Measurements from ENCODE around the gene SSC5D. TPM values are rescaled to one million over a fixed set of nuclear protein-coding genes. Genes with fewer than 3 reads are reported as not detected.

The SSC5D gene
- total RNA-seq, 6 experiments from 2014 or later = 47.7 to 59.9 (median 51.9) TPM

GRCh38 chr19:55442372-55442961 is 45.8 kb upstream of the SSC5D start:
- TF ChIP-seq CTCF (IDR thresholded peaks at IDR 0.05) = no peak
- Mint-ChIP-seq H3K4me3 (no peak overlapping the region), H3K27ac (no peak overlapping the region), H3K27me3 (ENCODE audit: insufficient read depth) (peaks cover 47% of the 10 kb centered on the region), H3K9me3 (peaks cover 4% of the 10 kb centered on the region; the same call in 1 of the 2 replicates), H3K36me3 (ENCODE audit: low read depth) (peaks cover 5% of the 10 kb centered on the region; the same call in 1 of the 2 replicates), H3K4me1 (ENCODE audit: low read depth) (peaks cover 10% of the 10 kb centered on the region)
- DNase-seq = no peak

- Mint-ChIP-seq H3K4me3 (no peak within 1 kb of the TSS), H3K36me3 (ENCODE audit: low read depth) (peaks cover 5% of the 10 kb centered on the region; the same call in 1 of the 2 replicates), H3K27ac (no peak within 1 kb of the TSS), H3K4me1 (ENCODE audit: low read depth) (peaks cover 10% of the 10 kb centered on the region), H3K9me3 (peaks cover 4% of the 10 kb centered on the region; the same call in 1 of the 2 replicates), H3K27me3 (ENCODE audit: insufficient read depth) (peaks cover 47% of the 10 kb centered on the region)
- DNase-seq = no peak
- 0 out of 2 replicates have a peak, but pooled peaks have one; percentile 11 for TF ChIP-seq CTCF (IDR thresholded peaks at IDR 0.05)
These were observed 45.0 kb upstream of the SSC5D start, which contains the start of gene SHISA7 for GRCh38 chr19:55443045-55443823. SHISA7 (minus strand) TSS chr19:55443300; CDS start chr19:55442863, 437 bp downstream.

GRCh38 chr19:55443824-55444480 is 44.3 kb upstream of the SSC5D start:
- TF ChIP-seq CTCF (IDR thresholded peaks at IDR 0.05) = no peak
- Mint-ChIP-seq H3K9me3 (peaks cover 4% of the 10 kb centered on the region; the same call in 1 of the 2 replicates), H3K36me3 (ENCODE audit: low read depth) (peaks cover 5% of the 10 kb centered on the region; the same call in 1 of the 2 replicates), H3K4me1 (ENCODE audit: low read depth) (peaks cover 10% of the 10 kb centered on the region), H3K4me3 (no peak overlapping the region), H3K27ac (no peak overlapping the region), H3K27me3 (ENCODE audit: insufficient read depth) (peaks cover 47% of the 10 kb centered on the region)
- no peak for DNase-seq

- H3K36me3 Mint-ChIP-seq (ENCODE audit: low read depth) = peaks cover 5% of the 10 kb centered on the region; the same call in 1 of the 2 replicates
- peaks cover 45% of the 10 kb centered on the region for H3K27me3 Mint-ChIP-seq (ENCODE audit: insufficient read depth)
- no peak overlapping the region for H3K27ac Mint-ChIP-seq
- TF ChIP-seq CTCF (IDR thresholded peaks at IDR 0.05) = no peak
- no peak overlapping the region for H3K4me3 Mint-ChIP-seq
- peaks cover 10% of the 10 kb centered on the region for H3K4me1 Mint-ChIP-seq (ENCODE audit: low read depth)
- DNase-seq = no peak
- no peaks in the 10 kb centered on the region for H3K9me3 Mint-ChIP-seq
These were observed 43.6 kb upstream of the SSC5D start for GRCh38 chr19:55444646-55445045.

GRCh38 chr19:55446060-55446459 is 42.2 kb upstream of the SSC5D start:
- Mint-ChIP-seq H3K9me3 (no peaks in the 10 kb centered on the region), H3K4me3 (no peak overlapping the region), H3K4me1 (ENCODE audit: low read depth) (peaks cover 6% of the 10 kb centered on the region), H3K36me3 (ENCODE audit: low read depth) (peaks cover 5% of the 10 kb centered on the region; the same call in 1 of the 2 replicates), H3K27ac (no peak overlapping the region), H3K27me3 (ENCODE audit: insufficient read depth) (peaks cover 45% of the 10 kb centered on the region)
- no peak for TF ChIP-seq CTCF (IDR thresholded peaks at IDR 0.05)
- DNase-seq = no peak

Data from HFFc6 (cell line).